Glutamatergic neuron (in vitro differentiated cells): Measurements from ENCODE around the gene MTG2. TPM values are rescaled to one million over a fixed set of nuclear protein-coding genes. Genes with fewer than 3 reads are reported as not detected.

Source experiments
- DNase-seq: peaks from one replicate; pipeline ENCODE4 v3.0.0; 2022
- H3K27ac Mint-ChIP-seq: one replicate; pipeline ENCODE4 v1.8.0; 2020; ENCODE audit warnings: mild to moderate bottlenecking, mixed read lengths, inconsistent platforms; ENCODE audit not compliant: unreplicated experiment
- H3K27me3 Mint-ChIP-seq: one replicate; pipeline ENCODE4 v1.8.0; 2020; ENCODE audit warnings: mild to moderate bottlenecking, moderate library complexity, mixed read lengths, inconsistent platforms; ENCODE audit not compliant: unreplicated experiment
- H3K36me3 Mint-ChIP-seq: one replicate; pipeline ENCODE4 v1.8.0; 2020; ENCODE audit warnings: mild to moderate bottlenecking, mixed read lengths, inconsistent platforms; ENCODE audit not compliant: unreplicated experiment
- H3K4me1 Mint-ChIP-seq: one replicate; pipeline ENCODE4 v1.8.0; 2020; ENCODE audit warnings: mild to moderate bottlenecking, low read depth, mixed read lengths, inconsistent platforms; ENCODE audit not compliant: unreplicated experiment
- H3K4me3 Mint-ChIP-seq: one replicate; pipeline ENCODE4 v1.8.0; 2020; ENCODE audit warnings: mild to moderate bottlenecking, mixed read lengths, inconsistent platforms; ENCODE audit not compliant: unreplicated experiment
- H3K9me3 Mint-ChIP-seq: one replicate; pipeline ENCODE4 v1.8.0; 2020; ENCODE audit warnings: mild to moderate bottlenecking, moderate library complexity, mixed read lengths, inconsistent platforms; ENCODE audit not compliant: unreplicated experiment
- CTCF ChIP-seq: fragments of 200-600 bp; sonication (generic); IDR thresholded peaks from one replicate; pipeline ENCODE4 v1.5.0; 2021; ENCODE audit not compliant: partially characterized antibody, unreplicated experiment
- total RNA-seq: library from RNA; stranded (reverse); fragmentation: NEBNext Ultra II Directional; extraction: Animal tissue kit (Norgen Biotek cat#: 25700); gene quantifications from one replicate; pipeline ENCODE4 v1.2.1, GENCODE V29; 2021; ENCODE audit not compliant: unreplicated experiment

Gene MTG2
- total RNA-seq, 1 donor from 2014 or later = 27.1 TPM

- Mint-ChIP-seq H3K27me3 (no peaks in the 10 kb centered on the region), H3K27ac (no peak overlapping the region), H3K36me3 (no peaks in the 10 kb centered on the region), H3K4me3 (no peak overlapping the region), H3K4me1 (peaks cover 2% of the 10 kb centered on the region), H3K9me3 (peaks cover 2% of the 10 kb centered on the region)
- peak; percentile 4 for DNase-seq
- no peak for TF ChIP-seq CTCF
Measured at GRCh38 chr20:62197801-62198200, 15.0 kb downstream of the MTG2 start.

GRCh38 chr20:62198496-62198895 is 15.7 kb downstream of the MTG2 start:
- H3K9me3 Mint-ChIP-seq = peaks cover 2% of the 10 kb centered on the region
- H3K27ac Mint-ChIP-seq = no peak overlapping the region
- no peak for TF ChIP-seq CTCF
- peaks cover 8% of the 10 kb centered on the region for H3K4me1 Mint-ChIP-seq
- H3K36me3 Mint-ChIP-seq = no peaks in the 10 kb centered on the region
- H3K4me3 Mint-ChIP-seq = no peak overlapping the region
- no peaks in the 10 kb centered on the region for H3K27me3 Mint-ChIP-seq
- DNase-seq = peak; percentile 10

- peak; percentile 2 for DNase-seq
- no peak overlapping the region for H3K4me3 Mint-ChIP-seq
- H3K4me1 Mint-ChIP-seq = peaks cover 8% of the 10 kb centered on the region
- no peak overlapping the region for H3K27ac Mint-ChIP-seq
- no peak for TF ChIP-seq CTCF
- H3K9me3 Mint-ChIP-seq = peaks cover 2% of the 10 kb centered on the region
- no peaks in the 10 kb centered on the region for H3K27me3 Mint-ChIP-seq
- no peaks in the 10 kb centered on the region for H3K36me3 Mint-ChIP-seq
Measured at GRCh38 chr20:62198931-62199330, 16.1 kb downstream of the MTG2 start.

- no peaks in the 10 kb centered on the region for H3K36me3 Mint-ChIP-seq
- H3K4me1 Mint-ChIP-seq = peaks cover 8% of the 10 kb centered on the region
- no peak overlapping the region for H3K4me3 Mint-ChIP-seq
- no peak overlapping the region for H3K27ac Mint-ChIP-seq
- DNase-seq = peak; percentile 6
- H3K27me3 Mint-ChIP-seq = no peaks in the 10 kb centered on the region
- H3K9me3 Mint-ChIP-seq = peaks cover 2% of the 10 kb centered on the region
- no peak for TF ChIP-seq CTCF
Measured at GRCh38 chr20:62200491-62201172, 17.8 kb downstream of the MTG2 start.

- peak overlapping the region; percentile 49 for H3K4me3 Mint-ChIP-seq
- H3K27me3 Mint-ChIP-seq = no peaks in the 10 kb centered on the region
- H3K4me1 Mint-ChIP-seq = peaks cover 8% of the 10 kb centered on the region
- TF ChIP-seq CTCF = no peak
- H3K27ac Mint-ChIP-seq = peak overlapping the region; percentile 17
- no peaks in the 10 kb centered on the region for H3K36me3 Mint-ChIP-seq
- peak; percentile 13 for DNase-seq
- peaks cover 2% of the 10 kb centered on the region for H3K9me3 Mint-ChIP-seq
Measured at GRCh38 chr20:62201173-62202082, 18.6 kb downstream of the MTG2 start.
